GM12873 (cell line): Measurements from ENCODE around the gene GPRIN3.

Source experiments
- TF ChIP-seq, protein P1 (sequence below): IDR thresholded peaks from 2 replicates; pipeline ENCODE4 v1.5.1; 2012; ENCODE audit warnings: low read depth, mild to moderate bottlenecking, moderate library complexity, low read length, control low read depth; ENCODE audit not compliant: insufficient read depth; ENCODE audit errors: missing control alignments

The GPRIN3 gene

DNA sequence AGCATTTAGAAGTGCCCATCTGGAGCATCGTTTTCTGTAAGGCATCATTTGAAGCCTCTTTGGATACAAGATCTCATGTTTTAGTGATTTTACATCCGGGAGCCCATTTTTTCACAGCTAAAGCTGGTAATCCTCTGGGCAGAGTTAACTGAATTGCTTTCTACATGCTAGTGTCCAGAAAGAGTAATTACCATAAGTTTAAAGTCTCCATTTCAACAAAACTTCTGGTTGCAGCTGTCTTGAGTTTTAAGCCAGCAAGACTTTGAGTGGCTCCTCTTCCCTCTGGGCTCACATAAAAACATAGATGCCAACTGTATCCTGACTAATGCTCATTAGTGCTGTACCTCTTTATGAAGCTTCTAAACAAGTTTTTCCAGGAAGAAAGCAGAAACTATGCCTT, 65.4 kb downstream of the GPRIN3 start:
- TF ChIP-seq, protein P1, sequence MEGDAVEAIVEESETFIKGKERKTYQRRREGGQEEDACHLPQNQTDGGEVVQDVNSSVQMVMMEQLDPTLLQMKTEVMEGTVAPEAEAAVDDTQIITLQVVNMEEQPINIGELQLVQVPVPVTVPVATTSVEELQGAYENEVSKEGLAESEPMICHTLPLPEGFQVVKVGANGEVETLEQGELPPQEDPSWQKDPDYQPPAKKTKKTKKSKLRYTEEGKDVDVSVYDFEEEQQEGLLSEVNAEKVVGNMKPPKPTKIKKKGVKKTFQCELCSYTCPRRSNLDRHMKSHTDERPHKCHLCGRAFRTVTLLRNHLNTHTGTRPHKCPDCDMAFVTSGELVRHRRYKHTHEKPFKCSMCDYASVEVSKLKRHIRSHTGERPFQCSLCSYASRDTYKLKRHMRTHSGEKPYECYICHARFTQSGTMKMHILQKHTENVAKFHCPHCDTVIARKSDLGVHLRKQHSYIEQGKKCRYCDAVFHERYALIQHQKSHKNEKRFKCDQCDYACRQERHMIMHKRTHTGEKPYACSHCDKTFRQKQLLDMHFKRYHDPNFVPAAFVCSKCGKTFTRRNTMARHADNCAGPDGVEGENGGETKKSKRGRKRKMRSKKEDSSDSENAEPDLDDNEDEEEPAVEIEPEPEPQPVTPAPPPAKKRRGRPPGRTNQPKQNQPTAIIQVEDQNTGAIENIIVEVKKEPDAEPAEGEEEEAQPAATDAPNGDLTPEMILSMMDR: no peak

DNA sequence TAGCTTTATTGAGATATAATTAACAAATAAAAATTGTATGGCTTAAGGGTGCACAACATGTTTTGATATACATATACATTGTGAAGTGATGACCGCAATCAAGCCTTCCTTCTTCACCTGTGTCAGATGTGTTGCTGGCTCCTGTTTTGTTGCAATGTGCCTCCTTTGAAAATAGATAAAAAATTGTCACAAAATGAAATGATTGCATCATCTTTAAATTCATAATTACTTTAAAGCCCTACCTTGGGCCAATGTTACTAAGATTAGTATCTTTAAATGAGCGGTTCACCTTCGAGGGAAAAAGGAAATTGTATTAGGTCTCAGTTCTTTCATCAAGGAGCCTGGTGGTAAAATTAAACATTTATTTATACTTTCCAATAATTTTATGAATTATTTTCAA, 77.3 kb downstream of the GPRIN3 start:
- TF ChIP-seq, protein P1: no peak

DNA sequence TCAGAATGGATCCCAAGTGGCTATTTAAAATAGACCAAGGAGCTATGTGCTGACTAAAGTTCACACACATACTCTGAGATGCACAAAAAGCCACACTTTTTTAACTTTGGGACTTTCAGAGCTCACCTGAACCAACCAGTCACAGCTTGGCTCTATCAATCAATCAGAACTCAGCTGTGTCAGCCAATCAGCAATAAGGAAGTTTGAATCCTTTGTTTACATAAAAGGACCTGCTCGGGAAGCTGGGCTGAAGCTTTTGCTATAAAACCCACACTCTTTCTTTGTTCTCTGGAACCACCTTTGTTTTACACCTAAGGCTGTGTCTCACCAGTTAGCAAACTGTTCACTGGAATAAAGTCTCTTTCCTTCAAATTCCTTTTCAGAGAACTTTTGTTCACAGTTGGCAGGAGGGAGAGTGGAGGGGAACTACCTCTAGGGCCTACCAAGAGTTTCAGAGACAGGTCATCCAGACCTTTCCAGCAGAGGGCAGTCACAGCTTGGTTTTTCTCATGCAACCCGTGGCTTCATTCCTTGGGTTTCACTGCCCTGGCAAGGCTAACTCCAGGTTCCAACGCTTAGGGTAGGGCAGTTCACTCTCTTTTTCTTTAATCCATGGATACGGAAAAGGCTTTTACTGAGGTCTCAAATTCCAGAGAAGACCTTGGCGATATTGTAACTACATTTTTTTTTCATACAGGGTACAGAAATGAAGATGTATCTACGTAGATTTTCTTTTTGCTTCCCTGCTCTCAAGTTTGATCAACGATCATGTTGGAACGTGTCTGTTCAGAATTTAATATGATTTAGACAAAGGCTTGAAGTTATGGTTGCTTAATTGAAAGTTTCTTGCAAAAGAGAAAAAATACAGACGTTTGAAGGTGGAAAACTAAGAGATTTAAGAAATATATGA, 80.7 kb downstream of the GPRIN3 start:
- TF ChIP-seq, protein P1: peak; percentile 81

DNA sequence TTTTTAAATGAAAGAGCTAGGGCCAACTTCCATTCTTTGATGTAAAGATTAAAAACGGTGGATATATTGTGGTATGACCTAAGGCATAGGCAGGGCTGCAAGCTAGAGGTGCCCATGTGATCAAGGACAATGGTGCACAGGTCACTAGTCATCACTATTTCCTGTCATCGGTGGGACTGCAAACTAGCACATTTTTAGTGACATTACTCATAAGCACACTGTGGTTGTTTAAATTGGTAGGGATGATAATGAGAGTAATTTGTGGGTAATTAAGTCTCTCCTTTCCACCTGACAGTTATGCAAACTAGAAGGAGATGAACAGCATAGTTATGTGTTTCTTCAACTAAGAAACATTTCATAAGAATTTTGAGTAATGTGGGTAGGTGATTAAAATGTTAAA, 85.4 kb downstream of the GPRIN3 start:
- TF ChIP-seq, protein P1: no peak

DNA sequence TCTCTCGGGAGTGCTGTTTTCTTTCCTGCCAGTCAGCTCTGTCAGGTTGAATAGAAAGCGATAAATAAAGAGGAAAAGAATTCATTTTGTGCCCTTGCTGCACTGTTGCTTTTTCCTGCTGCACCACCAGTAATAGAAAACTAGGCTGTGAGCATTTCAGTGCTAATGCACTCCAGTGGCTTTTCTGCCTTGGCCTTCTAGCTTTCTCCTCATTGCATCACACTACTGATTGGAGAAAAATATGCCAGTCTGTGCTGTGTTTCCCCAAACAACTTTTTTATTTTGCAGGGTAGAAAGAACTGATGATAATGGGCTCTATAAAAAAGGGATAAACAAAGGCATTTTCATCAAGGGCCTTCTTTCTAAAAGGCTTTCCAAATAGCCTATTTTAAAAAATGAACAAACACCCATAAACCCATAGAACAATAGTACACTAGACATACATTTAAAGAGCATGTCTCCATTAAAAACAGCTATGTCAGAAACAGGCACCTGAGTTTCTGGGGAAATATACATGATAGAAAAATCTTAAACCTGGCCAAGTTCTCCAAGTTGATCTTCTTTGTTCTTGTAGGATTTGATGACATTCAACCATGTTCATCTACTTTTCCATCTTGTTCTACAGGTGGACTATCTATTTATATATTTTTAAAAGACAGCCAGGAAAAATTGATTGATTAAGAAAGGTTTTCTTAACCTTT, 86.3 kb downstream of the GPRIN3 start:
- TF ChIP-seq, protein P1: no peak

DNA sequence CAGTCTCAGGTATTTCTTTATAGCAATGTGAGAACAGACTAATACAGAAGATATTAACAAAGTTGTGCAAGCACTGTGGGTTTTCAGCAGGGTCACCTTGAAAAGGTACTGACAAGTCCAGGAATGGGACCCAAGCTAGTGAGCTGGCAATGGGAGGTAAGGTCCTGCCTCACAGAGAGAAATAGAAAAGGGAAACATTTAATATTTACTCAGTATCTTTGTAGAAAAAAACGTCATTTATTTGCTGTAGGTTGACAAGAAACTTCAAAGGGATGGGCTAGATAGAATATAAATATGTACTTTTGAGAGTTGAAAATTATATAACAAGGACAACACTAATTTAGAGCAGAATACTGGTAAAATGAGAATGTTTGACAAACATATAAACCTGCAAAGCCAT, 89.0 kb downstream of the GPRIN3 start:
- TF ChIP-seq, protein P1: no peak

DNA sequence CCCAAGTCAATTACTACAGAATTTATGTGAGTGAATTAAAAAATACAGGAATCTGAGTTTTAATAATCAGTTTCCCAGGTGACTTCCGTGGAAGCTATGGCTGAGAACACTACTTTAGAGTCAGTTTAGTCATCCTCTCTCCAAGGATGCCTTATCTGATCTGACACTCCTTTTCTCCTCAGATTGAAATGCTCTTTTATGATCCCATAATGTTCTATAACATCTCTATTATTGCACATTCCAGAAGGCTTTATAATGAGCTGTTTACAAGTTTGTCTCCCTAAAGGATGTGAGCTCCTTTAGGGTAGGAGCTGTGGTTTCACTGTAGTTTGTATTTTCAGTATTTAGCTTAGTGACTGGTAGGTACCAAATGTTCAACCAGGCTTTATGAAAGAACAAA, 90.0 kb downstream of the GPRIN3 start:
- TF ChIP-seq, protein P1: no peak
